Epithelial cell of proximal tubule (primary cell): ENCODE results near the gene QSER1. TPM values are rescaled to one million over a fixed set of nuclear protein-coding genes. Genes with fewer than 3 reads are reported as not detected.

Source experiments
- DNase-seq: peaks from one replicate; pipeline ENCODE4 v3.0.0-alpha.2; 2011; ENCODE audit warnings: low read depth
- H3K4me3 ChIP-seq: 2 replicates; pipeline ENCODE4 v1.5.1; 2011; ENCODE audit warnings: low read depth, mild to moderate bottlenecking, low read length
- total RNA-seq: library from RNA; depleted of rRNA; stranded (reverse); fragments of >200 nt; gene quantifications from 2 replicates; pipeline ENCODE4 v1.2.3, GENCODE V29; 2015
- TF ChIP-seq, protein P1 (sequence below): conservative IDR thresholded peaks from 2 replicates; pipeline ENCODE4 v1.5.1; 2012; ENCODE audit warnings: low read depth, mild to moderate bottlenecking, low read length

QSER1 gene
- total RNA-seq, 1 donor from 2014 or later: 18.6 TPM

GRCh38 chr11:33013755-33014154 is 121.1 kb downstream of the QSER1 start:
- no peak for DNase-seq
- no peak overlapping the region for H3K4me3 ChIP-seq
- TF ChIP-seq, protein P1, sequence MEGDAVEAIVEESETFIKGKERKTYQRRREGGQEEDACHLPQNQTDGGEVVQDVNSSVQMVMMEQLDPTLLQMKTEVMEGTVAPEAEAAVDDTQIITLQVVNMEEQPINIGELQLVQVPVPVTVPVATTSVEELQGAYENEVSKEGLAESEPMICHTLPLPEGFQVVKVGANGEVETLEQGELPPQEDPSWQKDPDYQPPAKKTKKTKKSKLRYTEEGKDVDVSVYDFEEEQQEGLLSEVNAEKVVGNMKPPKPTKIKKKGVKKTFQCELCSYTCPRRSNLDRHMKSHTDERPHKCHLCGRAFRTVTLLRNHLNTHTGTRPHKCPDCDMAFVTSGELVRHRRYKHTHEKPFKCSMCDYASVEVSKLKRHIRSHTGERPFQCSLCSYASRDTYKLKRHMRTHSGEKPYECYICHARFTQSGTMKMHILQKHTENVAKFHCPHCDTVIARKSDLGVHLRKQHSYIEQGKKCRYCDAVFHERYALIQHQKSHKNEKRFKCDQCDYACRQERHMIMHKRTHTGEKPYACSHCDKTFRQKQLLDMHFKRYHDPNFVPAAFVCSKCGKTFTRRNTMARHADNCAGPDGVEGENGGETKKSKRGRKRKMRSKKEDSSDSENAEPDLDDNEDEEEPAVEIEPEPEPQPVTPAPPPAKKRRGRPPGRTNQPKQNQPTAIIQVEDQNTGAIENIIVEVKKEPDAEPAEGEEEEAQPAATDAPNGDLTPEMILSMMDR: no peak

DNA sequence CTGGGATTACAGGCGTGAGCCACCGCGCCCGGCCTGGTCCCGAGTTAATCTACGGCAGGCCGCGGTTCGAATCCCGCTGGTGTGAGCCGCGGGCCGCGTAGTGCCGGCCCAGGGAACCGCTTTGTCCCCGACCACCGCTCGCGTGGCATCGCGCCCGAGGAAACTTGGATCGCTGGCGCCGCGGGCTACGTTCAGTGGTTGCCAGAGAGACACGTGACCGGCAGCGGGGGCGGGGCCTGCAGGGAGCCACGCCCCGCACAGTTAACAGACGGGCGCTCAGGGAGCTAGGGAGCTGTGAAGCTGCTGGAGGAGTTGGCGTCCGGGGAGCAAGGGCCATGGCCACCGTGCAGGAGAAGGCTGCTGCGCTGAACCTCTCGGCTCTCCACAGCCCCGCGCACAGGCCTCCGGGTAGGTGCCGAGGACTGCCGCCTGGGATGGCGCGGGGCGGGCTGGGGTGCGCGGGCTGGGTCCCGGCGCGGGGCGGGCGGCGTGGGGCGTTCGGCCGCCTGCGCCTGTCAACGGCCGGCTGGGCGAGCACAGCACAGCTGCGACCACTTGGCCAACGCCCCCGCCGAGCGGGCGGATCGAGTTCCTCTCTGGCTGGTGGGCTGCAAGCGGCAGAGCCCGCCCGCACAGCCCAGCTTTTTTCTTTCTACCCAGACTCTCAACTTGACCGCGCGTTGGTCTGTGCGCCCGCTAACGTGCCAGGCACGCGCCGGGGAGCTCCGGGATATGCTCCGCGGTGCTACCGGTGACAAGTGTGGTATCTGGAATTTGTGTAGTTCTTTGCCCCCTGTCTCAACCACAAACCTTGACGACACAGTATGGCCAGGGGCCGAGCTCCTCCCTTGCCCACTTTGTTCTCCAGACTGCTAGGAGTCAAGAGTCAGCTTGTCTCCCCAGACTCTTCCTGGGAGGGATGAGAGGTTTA is 123.3 kb downstream of the QSER1 start, which contains the start of gene DEPDC7:
Gene DEPDC7, plus strand, starts transcription at position 258 of the 931 bp plus-strand sequence. Its CDS starts 78 bp downstream, at position 336.
- H3K4me3 ChIP-seq: peak within 1 kb of the TSS; percentile 68
- TF ChIP-seq, protein P1: no peak
- no peak for DNase-seq

DNA sequence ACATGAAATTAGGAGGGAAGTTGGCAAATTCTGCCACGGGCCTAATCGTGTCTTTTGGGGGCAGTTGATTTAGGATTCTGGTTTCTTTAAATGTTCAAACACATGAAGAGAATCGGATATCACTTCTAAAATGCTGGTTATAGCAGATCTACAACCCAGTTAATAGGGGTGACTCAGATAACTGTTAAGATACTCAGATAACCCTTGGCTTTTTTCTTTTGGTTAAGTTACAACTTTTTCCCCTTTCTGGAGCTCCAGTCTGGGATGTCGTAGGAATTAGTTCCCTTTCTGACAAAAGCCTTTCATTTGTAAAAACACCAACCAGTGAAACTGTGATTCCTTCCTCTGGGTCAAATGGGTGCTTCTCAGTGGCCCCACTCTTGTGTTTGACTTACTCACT is 124.0 kb downstream of the QSER1 start:
- H3K4me3 ChIP-seq: peak overlapping the region; percentile 68
- TF ChIP-seq, protein P1: no peak
- DNase-seq: no peak

GRCh38 chr11:33017478-33017877 is 124.9 kb downstream of the QSER1 start:
- no peak for DNase-seq
- H3K4me3 ChIP-seq: peak overlapping the region; percentile 68
- TF ChIP-seq, protein P1: no peak

DNA sequence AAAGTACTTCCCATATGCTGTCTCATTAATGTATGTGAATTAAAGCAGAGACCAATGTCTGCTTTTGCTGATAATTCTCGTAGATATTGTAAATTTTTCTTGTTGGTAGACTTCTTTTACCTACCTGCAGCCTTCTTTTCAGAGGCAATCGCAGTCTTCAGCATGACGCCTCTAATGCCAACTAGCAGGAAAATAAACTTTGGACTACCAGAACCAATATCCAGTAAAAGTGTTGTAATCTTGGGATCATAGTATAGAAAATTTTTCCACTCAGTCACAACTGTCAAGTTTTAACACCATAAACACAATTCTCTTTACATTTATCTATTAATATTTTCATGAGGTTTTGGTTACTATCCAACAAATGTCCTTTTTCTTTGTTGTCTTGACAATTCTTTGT is 125.4 kb downstream of the QSER1 start:
- H3K4me3 ChIP-seq: peak overlapping the region; percentile 68
- TF ChIP-seq, protein P1: no peak

GRCh38 chr11:33018840-33019239 is 126.2 kb downstream of the QSER1 start:
- no peak for DNase-seq
- TF ChIP-seq, protein P1: no peak
- no peak overlapping the region for H3K4me3 ChIP-seq

More for the DNA sequence above, 125.4 kb downstream of the QSER1 start:
- no peak for DNase-seq
